ENCODE data around the gene NCL. TPM values are rescaled to one million over a fixed set of nuclear protein-coding genes. Genes with fewer than 3 reads are reported as not detected.
A peak's percentile ranks its signal among the peaks of the same experiment; 100 is the strongest.
"Not testable (repeated sequence)": the region's sequence is repeated elsewhere in the genome, so short reads cannot be mapped to it uniquely, and the experiment has no call there.

Gene NCL
- total RNA-seq, 2 experiments from 2014 or later: 902 to 918 TPM

- Mint-ChIP-seq H3K4me3 (no peak overlapping the region), H3K27me3 (peaks cover 36% of the 10 kb centered on the region), H3K36me3 (peaks cover 6% of the 10 kb centered on the region), H3K27ac (no peak overlapping the region), H3K9me3 (peaks cover 14% of the 10 kb centered on the region), H3K4me1 (ENCODE audit: low read depth) (peaks cover 7% of the 10 kb centered on the region)
- DNase-seq: no peak
- CTCF ChIA-PET: interaction anchor here (0.6 to 2.7 kb wide), 8 partner anchors 17 to 588 kb away, joined by 3 to 15 read pairs (median 4); partner anchors contain the start of gene B3GNT7
- intact Hi-C loops (cut with micrococcal nuclease): loop anchor here (1.0 to 5.0 kb wide), 4 partner anchors 40 to 310 kb away; no protein-coding TSS in a partner anchor
- POLR2A ChIA-PET: no interaction called here
These were observed 51.7 kb downstream of the NCL start for GRCh38 chr2:231412618-231412963.

GRCh38 chr2:231411831-231412617 lies 52.3 kb downstream of the NCL start:
- H3K4me3 Mint-ChIP-seq: peak overlapping the region; percentile 29

GRCh38 chr2:231411237-231411636 lies 53.0 kb downstream of the NCL start:
- Mint-ChIP-seq H3K36me3 (peaks cover 6% of the 10 kb centered on the region), H3K4me1 (ENCODE audit: low read depth) (peaks cover 10% of the 10 kb centered on the region), H3K27ac (no peak overlapping the region), H3K9me3 (peaks cover 14% of the 10 kb centered on the region), H3K27me3 (peaks cover 34% of the 10 kb centered on the region), H3K4me3 (peak overlapping the region; percentile 29)
- CTCF ChIA-PET: interaction anchor here (0.6 to 2.7 kb wide), 4 partner anchors 35 to 324 kb away, joined by 3 to 15 read pairs (median 6); no protein-coding TSS in a partner anchor
- DNase-seq: no peak
- intact Hi-C loops (cut with micrococcal nuclease): loop anchor here (5.0 kb wide), 1 partner anchor 309 kb away; no protein-coding TSS in a partner anchor
- POLR2A ChIA-PET: no interaction called here

More at GRCh38 chr2:231411831-231412617, 52.3 kb downstream of the NCL start:
- Mint-ChIP-seq H3K36me3 (peaks cover 6% of the 10 kb centered on the region), H3K27ac (no peak overlapping the region), H3K9me3 (peaks cover 14% of the 10 kb centered on the region), H3K27me3 (peaks cover 36% of the 10 kb centered on the region), H3K4me1 (ENCODE audit: low read depth) (peaks cover 7% of the 10 kb centered on the region)
- ChIA-PET CTCF (interaction anchor here (0.6 to 2.7 kb wide), 9 partner anchors 16 to 308 kb away, joined by 3 to 15 read pairs (median 3); partner anchors contain the start of gene B3GNT7), POLR2A (interaction anchor here (0.5 kb wide), 1 partner anchor 135 kb away, joined by 5 read pairs; no protein-coding TSS in a partner anchor)
- intact Hi-C loops (cut with micrococcal nuclease): loop anchor here (1.0 to 5.0 kb wide), 4 partner anchors 41 to 310 kb away; no protein-coding TSS in a partner anchor
- peak; percentile 79 for DNase-seq

GRCh38 chr2:231410293-231411004 lies 53.8 kb downstream of the NCL start:
- intact Hi-C loops (cut with micrococcal nuclease): loop anchor here (5.0 kb wide), 1 partner anchor 308 kb away; no protein-coding TSS in a partner anchor
- Mint-ChIP-seq H3K36me3 (peaks cover 6% of the 10 kb centered on the region), H3K27ac (no peak overlapping the region), H3K4me1 (ENCODE audit: low read depth) (peaks cover 18% of the 10 kb centered on the region), H3K9me3 (peaks cover 14% of the 10 kb centered on the region), H3K4me3 (no peak overlapping the region), H3K27me3 (peaks cover 31% of the 10 kb centered on the region)
- peak; percentile 34 for DNase-seq
- CTCF ChIA-PET: interaction anchor here (0.6 to 2.7 kb wide), 4 partner anchors 36 to 324 kb away, joined by 3 to 15 read pairs (median 6); no protein-coding TSS in a partner anchor
- POLR2A ChIA-PET: no interaction called here

- Mint-ChIP-seq H3K4me3 (no peak overlapping the region), H3K27ac (no peak overlapping the region), H3K4me1 (ENCODE audit: low read depth) (peaks cover 19% of the 10 kb centered on the region), H3K36me3 (peaks cover 6% of the 10 kb centered on the region), H3K9me3 (peaks cover 14% of the 10 kb centered on the region), H3K27me3 (peaks cover 26% of the 10 kb centered on the region)
- ChIA-PET CTCF (no interaction called here), POLR2A (no interaction called here)
- intact Hi-C loops (cut with micrococcal nuclease): loop anchor here (5.0 kb wide), 1 partner anchor 307 kb away; no protein-coding TSS in a partner anchor
- no peak for DNase-seq
These were observed 54.5 kb downstream of the NCL start for GRCh38 chr2:231409776-231410175.

- POLR2A ChIA-PET: interaction anchor here (1.1 kb wide), 1 partner anchor 18 kb away, joined by 3 read pairs; no protein-coding TSS in a partner anchor
- peaks cover 19% of the 10 kb centered on the region for H3K4me1 Mint-ChIP-seq (ENCODE audit: low read depth)
- H3K9me3 Mint-ChIP-seq: peaks cover 14% of the 10 kb centered on the region
- H3K27ac Mint-ChIP-seq; H3K36me3 Mint-ChIP-seq; intact Hi-C loops (cut with micrococcal nuclease); DNase-seq; H3K4me3 Mint-ChIP-seq: not testable (repeated sequence)
- CTCF ChIA-PET: interaction anchor here (0.6 to 6.0 kb wide), 4 partner anchors 11 to 180 kb away, joined by 3 to 32 read pairs (median 3); no protein-coding TSS in a partner anchor
- H3K27me3 Mint-ChIP-seq: peaks cover 21% of the 10 kb centered on the region
These were observed 56.0 kb downstream of the NCL start for GRCh38 chr2:231408304-231408703.

GRCh38 chr2:231407686-231408085 lies 56.6 kb downstream of the NCL start:
- H3K36me3 Mint-ChIP-seq; DNase-seq; H3K27ac Mint-ChIP-seq; intact Hi-C loops (cut with micrococcal nuclease); H3K4me3 Mint-ChIP-seq: not testable (repeated sequence)
- Mint-ChIP-seq H3K4me1 (ENCODE audit: low read depth) (peaks cover 19% of the 10 kb centered on the region), H3K9me3 (peaks cover 14% of the 10 kb centered on the region), H3K27me3 (peaks cover 18% of the 10 kb centered on the region)
- ChIA-PET POLR2A (interaction anchor here (1.1 kb wide), 1 partner anchor 18 kb away, joined by 3 read pairs; no protein-coding TSS in a partner anchor), CTCF (interaction anchor here (0.6 to 6.0 kb wide), 7 partner anchors 19 to 305 kb away, joined by 3 to 32 read pairs (median 3); no protein-coding TSS in a partner anchor)

- Mint-ChIP-seq H3K4me1 (ENCODE audit: low read depth) (peaks cover 12% of the 10 kb centered on the region), H3K27me3 (peaks cover 11% of the 10 kb centered on the region), H3K4me3 (peak overlapping the region; percentile 28)
- H3K27ac Mint-ChIP-seq; H3K9me3 Mint-ChIP-seq; H3K36me3 Mint-ChIP-seq; intact Hi-C loops (cut with micrococcal nuclease): not testable (repeated sequence)
- ChIA-PET CTCF (interaction anchor here (1.0 to 6.0 kb wide), 7 partner anchors 12 to 303 kb away, joined by 3 to 32 read pairs (median 4); no protein-coding TSS in a partner anchor), POLR2A (interaction anchor here (1.1 kb wide), 1 partner anchor 60 kb away, joined by 3 read pairs; no protein-coding TSS in a partner anchor)
- DNase-seq: peak; percentile 56
These were observed 58.5 kb downstream of the NCL start for GRCh38 chr2:231405601-231406367.

- H3K4me3 Mint-ChIP-seq; H3K36me3 Mint-ChIP-seq; DNase-seq; POLR2A ChIA-PET; intact Hi-C loops (cut with micrococcal nuclease); H3K27ac Mint-ChIP-seq; H3K27me3 Mint-ChIP-seq; H3K9me3 Mint-ChIP-seq: not testable (repeated sequence)
- CTCF ChIA-PET: interaction anchor here (1.2 to 6.0 kb wide), 4 partner anchors 14 to 301 kb away, joined by 3 to 32 read pairs (median 12); no protein-coding TSS in a partner anchor
- H3K4me1 Mint-ChIP-seq (ENCODE audit: low read depth): peaks cover 12% of the 10 kb centered on the region
These were observed 60.1 kb downstream of the NCL start for GRCh38 chr2:231404183-231404578.

Data from activated CD4-positive, alpha-beta memory T cell treated with anti-CD3 and anti-CD28 coated beads for 36 hours (primary cell).